HG03159 (cell line): Measurements from ENCODE around the gene C18orf32.
A peak's percentile ranks its signal among the peaks of the same experiment; 100 is the strongest.
"Not testable (repeated sequence)": the region's sequence is repeated elsewhere in the genome, so short reads cannot be mapped to it uniquely, and the experiment has no call there.

Experiments
- ATAC-seq: cut with Tn5 transposase; IDR thresholded peaks from one replicate; pipeline ENCODE4 v1.9.1; 2021; ENCODE audit warnings: mild to moderate bottlenecking, moderate library complexity; ENCODE audit not compliant: unreplicated experiment

C18orf32 gene

GRCh38 chr18:49486953-49487710 is at the start of gene C18orf32:
Gene C18orf32, minus strand, starts transcription at chr18:49487234. Its CDS starts 3,486 bp downstream, at chr18:49483748.
- peak; percentile 95 for ATAC-seq

GRCh38 chr18:49534846-49535601 is 48.0 kb upstream of the C18orf32 start:
- no peak for ATAC-seq

- ATAC-seq, result no peak
Measured at GRCh38 chr18:49531678-49532153, 44.7 kb upstream of the C18orf32 start.

- ATAC-seq, result no peak
Measured at GRCh38 chr18:49529596-49529995, 42.6 kb upstream of the C18orf32 start.

GRCh38 chr18:49527631-49528327 is 40.7 kb upstream of the C18orf32 start:
- no peak for ATAC-seq

- no peak for ATAC-seq
Measured at GRCh38 chr18:49525981-49526380, 38.9 kb upstream of the C18orf32 start.

GRCh38 chr18:49524951-49525350 is 37.9 kb upstream of the C18orf32 start:
- no peak for ATAC-seq

GRCh38 chr18:49524349-49524748 is 37.3 kb upstream of the C18orf32 start:
- ATAC-seq, result no peak

- ATAC-seq, result not testable (repeated sequence)
Measured at GRCh38 chr18:49523580-49524093, 36.6 kb upstream of the C18orf32 start.

- ATAC-seq, result no peak
Measured at GRCh38 chr18:49521216-49521835, 34.3 kb upstream of the C18orf32 start.

GRCh38 chr18:49520661-49521145 is 33.7 kb upstream of the C18orf32 start:
- ATAC-seq, result no peak

GRCh38 chr18:49519101-49519971 is 32.3 kb upstream of the C18orf32 start:
- ATAC-seq, result no peak

- no peak for ATAC-seq
Measured at GRCh38 chr18:49517483-49517882, 30.4 kb upstream of the C18orf32 start.

- no peak for ATAC-seq
Measured at GRCh38 chr18:49515516-49515915, 28.5 kb upstream of the C18orf32 start.

- ATAC-seq, result not testable (repeated sequence)
Measured at GRCh38 chr18:49515003-49515402, 28.0 kb upstream of the C18orf32 start.

GRCh38 chr18:49514577-49514976 is 27.5 kb upstream of the C18orf32 start:
- ATAC-seq, result no peak

- not testable (repeated sequence) for ATAC-seq
Measured at GRCh38 chr18:49512876-49513275, 25.8 kb upstream of the C18orf32 start.

- no peak for ATAC-seq
Measured at GRCh38 chr18:49510393-49511115, 23.5 kb upstream of the C18orf32 start.

GRCh38 chr18:49506438-49506837 is 19.4 kb upstream of the C18orf32 start:
- ATAC-seq, result not testable (repeated sequence)
